ENCODE measurements around the gene ANKRD13D. TPM values are rescaled to one million over a fixed set of nuclear protein-coding genes. Genes with fewer than 3 reads are reported as not detected.

Gene ANKRD13D
- total and polyA plus RNA-seq, 2 of the 8 experiments (the other 6 are each of a cell fraction or from before 2014, with no cell fraction given): 24.9 to 26.5 TPM

- peak overlapping the region; percentile 16 to 59 (median 31); a peak in 6 of 8 replicates for H3K4me3 ChIP-seq (ENCODE audit: extremely low read depth in 1 of 4, insufficient read depth in 2 of 4, low read depth in 3 of 4, low read length in 4 of 4)
- POLR2A ChIA-PET (ENCODE audit: partially characterized antibody): interaction anchor here (1.0 to 2.0 kb wide), 5 partner anchors 10 to 26 kb away, joined by 3 to 15 read pairs (median 4); partner anchors contain the start of gene ANKRD13D
- WGBS, 2 experiments (ENCODE audit: extremely low coverage in 1 of 2, insufficient coverage in 1 of 2, insufficient read length in 1 of 2, insufficient replicate concordance in 2 of 2, low coverage in 1 of 2, low lambda C conversion rate in 2 of 2, missing lambda C conversion rate in 1 of 2): 33% methylated on average over 25 of the region's 54 CpGs; no CpG with 5 or more reads in 1 of the 2 experiments
- TF ChIP-seq POLR2A (IDR thresholded peaks at IDR 0.05; ENCODE audit: control extremely low read depth in 1 of 2, low read depth in 2 of 2, low read length in 2 of 2) (no peak), USF2 (IDR thresholded peaks at IDR 0.05; ENCODE audit: low read length) (no peak), ATF3 (IDR thresholded peaks at IDR 0.05; ENCODE audit: insufficient read depth, low read depth, low read length) (no peak), SAP30 (IDR thresholded peaks at IDR 0.05; ENCODE audit: insufficient read depth, insufficient replicate concordance, low read length) (no peak), RXRA (IDR thresholded peaks at IDR 0.05; ENCODE audit: insufficient read depth, low read depth, low read length) (no peak), BRCA1 (IDR thresholded peaks at IDR 0.05; ENCODE audit: low read depth, low read length) (no peak), NRF1 (IDR thresholded peaks at IDR 0.05; ENCODE audit: low read depth, low read length) (no peak), CREB1 (IDR thresholded peaks at IDR 0.05) (no peak), SP2 (IDR thresholded peaks at IDR 0.05; ENCODE audit: low read length) (no peak)
Observed at GRCh38 chr11:67265633-67266448, 23.3 kb upstream of the ANKRD13D start.

More at GRCh38 chr11:67265633-67266448, 23.3 kb upstream of the ANKRD13D start:
- H3K23ac ChIP-seq (ENCODE audit: insufficient read length): no peak overlapping the region
- FAIRE-seq: no peak
- 0 out of 2 replicates have a peak overlapping the region, but pooled peaks have one; percentile 21 for H2BK20ac ChIP-seq (ENCODE audit: low read length)
- H3K79me1 ChIP-seq (ENCODE audit: low read depth, low read length): peaks cover 8% of the 10 kb centered on the region; the same call in 1 of the 2 replicates
- peaks cover 8 to 36% (median 34%) of the 10 kb centered on the region in 4 experiments for H3K4me1 ChIP-seq (replicated peaks in 1 of 4; ENCODE audit: control insufficient read depth in 3 of 4, insufficient read depth in 4 of 4, low read length in 3 of 4)
- H2BK5ac ChIP-seq (ENCODE audit: low read depth, low read length): peak overlapping the region; percentile 52; the same call in 1 of the 2 replicates
- 0 out of 2 replicates have a peak overlapping the region, but pooled peaks have one; percentile 71 for H2BK12ac ChIP-seq (ENCODE audit: low read depth, low read length)
- H3K4me2 ChIP-seq (ENCODE audit: insufficient read depth in 1 of 2, low read depth in 2 of 2, low read length in 2 of 2): peak overlapping the region in 1 of 2 experiments; percentile 28; a peak in 2 of 4 replicates
- H2AK5ac ChIP-seq (ENCODE audit: low read depth, low read length): peak overlapping the region; percentile 10; the same call in 1 of the 2 replicates
- no peak overlapping the region for H2AFZ ChIP-seq (ENCODE audit: low read length)
- H3K27ac ChIP-seq (ENCODE audit: low read depth, low read length): no peak overlapping the region
- H2BK15ac ChIP-seq (ENCODE audit: low read length): peak overlapping the region; percentile 75; the same call in 1 of the 2 replicates
- no peak overlapping the region for H3K14ac ChIP-seq (ENCODE audit: insufficient read length)
- peaks cover 0 to 35% of the 10 kb centered on the region in 2 experiments; a peak in 3 of 4 replicates for H3K79me2 ChIP-seq (ENCODE audit: control insufficient read depth in 1 of 2, insufficient read depth in 2 of 2, low read length in 2 of 2)
- peak in 1 of 2 experiments; percentile 92 for DNase-seq (ENCODE audit: low read depth in 1 of 2, low spot score in 2 of 2)
- peaks cover 4% of the 10 kb centered on the region for H3K23me2 ChIP-seq (ENCODE audit: low read depth, low read length)
- H3K27me3 ChIP-seq (replicated peaks in 1 of 4; ENCODE audit: control insufficient read depth in 3 of 4, extremely low read depth in 1 of 4, insufficient read depth in 3 of 4, low read length in 3 of 4): peaks cover 0 to 3% (median 0%) of the 10 kb centered on the region in 4 experiments; a peak in 4 of 7 replicates
- no peak overlapping the region; a peak in 1 of 7 replicates for H3K9ac ChIP-seq (replicated peaks in 1 of 4; ENCODE audit: extremely low read depth in 1 of 4, low read depth in 3 of 4, low read length in 3 of 4)
- H3K9me3 ChIP-seq (ENCODE audit: insufficient read depth in 2 of 2, low read depth in 1 of 2, low read length in 1 of 2): no peaks in the 10 kb centered on the region
- peaks cover 0 to 3% (median 0%) of the 10 kb centered on the region in 4 experiments; a peak in 2 of 8 replicates for H3K36me3 ChIP-seq (ENCODE audit: control insufficient read depth in 2 of 4, insufficient read depth in 4 of 4, low read length in 3 of 4)
- peak overlapping the region; percentile 57 for H3K4ac ChIP-seq (replicated peaks; ENCODE audit: insufficient read length, low read depth, low read length)
- peak overlapping the region; percentile 93 for H4K8ac ChIP-seq (ENCODE audit: extremely low read depth, insufficient read depth, low read length)
- no peak overlapping the region for H3K56ac ChIP-seq (replicated peaks; ENCODE audit: insufficient read length, low read depth, low read length)
- H3K18ac ChIP-seq (ENCODE audit: extremely low read depth, low read length): peak overlapping the region; percentile 13; the same call in 1 of the 2 replicates
- no peak overlapping the region for H4K91ac ChIP-seq (replicated peaks; ENCODE audit: insufficient read length, low read length)
- H4K5ac ChIP-seq (ENCODE audit: insufficient read length, low read depth, low read length): no peak overlapping the region
- H4K20me1 ChIP-seq (replicated peaks in 1 of 2; ENCODE audit: control insufficient read depth in 1 of 2, insufficient read depth in 2 of 2, low read length in 2 of 2): peaks cover 9 to 19% of the 10 kb centered on the region in 2 experiments
- CTCF ChIA-PET (ENCODE audit: partially characterized antibody): interaction anchor here (1.0 to 13.0 kb wide), 10 partner anchors 12 to 53 kb away, joined by 3 to 186 read pairs (median 4); partner anchors contain the start of gene ANKRD13D
- H2BK120ac ChIP-seq (replicated peaks; ENCODE audit: low read depth, low read length): peak overlapping the region; percentile 48
